GM06990 (cell line): ENCODE data around the gene PGLYRP3.

Experiments
- DNase-seq: peaks from one replicate; pipeline ENCODE4 v3.0.0-alpha.2; 2011; ENCODE audit not compliant: insufficient read length; ENCODE audit errors: extremely low read depth
- H3K27me3 ChIP-seq: replicated peaks from 2 replicates; pipeline ENCODE4 v1.6.0; 2011; ENCODE audit warnings: low read length; ENCODE audit not compliant: control insufficient read depth, insufficient read depth
- H3K36me3 ChIP-seq: 2 replicates; pipeline ENCODE4 v1.5.1; 2011; ENCODE audit warnings: low read length; ENCODE audit not compliant: control insufficient read depth, insufficient read depth
- H3K4me3 ChIP-seq: replicated peaks from 2 replicates; pipeline ENCODE4 v1.5.1; 2011; ENCODE audit warnings: low read depth, mild to moderate bottlenecking, control low read depth, low read length
- CTCF ChIP-seq: IDR thresholded peaks from 2 replicates; pipeline ENCODE4 v1.5.1; 2011; ENCODE audit warnings: low read length, control low read depth, mild to moderate bottlenecking, inconsistent platforms; ENCODE audit not compliant: insufficient read depth, poor library complexity, severe bottlenecking

The PGLYRP3 gene

GRCh38 chr1:153313288-153313687, 536 bp upstream of the PGLYRP3 start:
- DNase-seq: no peak
- no peak overlapping the region for H3K4me3 ChIP-seq
- no peak for TF ChIP-seq CTCF
- H3K36me3 ChIP-seq: no peaks in the 10 kb centered on the region
- H3K27me3 ChIP-seq: no peaks in the 10 kb centered on the region; the same call in 1 of the 2 replicates

GRCh38 chr1:153310526-153310925, 2.2 kb downstream of the PGLYRP3 start:
- no peaks in the 10 kb centered on the region for H3K36me3 ChIP-seq
- DNase-seq: no peak
- no peak overlapping the region for H3K4me3 ChIP-seq
- TF ChIP-seq CTCF: no peak
- peaks cover 1% of the 10 kb centered on the region; the same call in 1 of the 2 replicates for H3K27me3 ChIP-seq

GRCh38 chr1:153309441-153309840, 3.3 kb downstream of the PGLYRP3 start:
- no peak for DNase-seq
- TF ChIP-seq CTCF: no peak
- no peaks in the 10 kb centered on the region for H3K36me3 ChIP-seq
- no peak overlapping the region for H3K4me3 ChIP-seq
- peaks cover 1% of the 10 kb centered on the region; the same call in 1 of the 2 replicates for H3K27me3 ChIP-seq

GRCh38 chr1:153308540-153308939, 4.2 kb downstream of the PGLYRP3 start:
- Histone ChIP-seq H3K36me3 (no peaks in the 10 kb centered on the region), H3K27me3 (peaks cover 1% of the 10 kb centered on the region; the same call in 1 of the 2 replicates), H3K4me3 (no peak overlapping the region)
- no peak for TF ChIP-seq CTCF
- no peak for DNase-seq

GRCh38 chr1:153307221-153307600, 5.5 kb downstream of the PGLYRP3 start:
- TF ChIP-seq CTCF: no peak
- H3K36me3 ChIP-seq: no peaks in the 10 kb centered on the region
- 0 out of 2 replicates have a peak, but pooled peaks cover 1% of the 10 kb centered on the region for H3K27me3 ChIP-seq
- H3K4me3 ChIP-seq: no peak overlapping the region
- DNase-seq: no peak
